ENCODE data around the gene VPS35L. TPM values are rescaled to one million over a fixed set of nuclear protein-coding genes. Genes with fewer than 3 reads are reported as not detected.

Gene VPS35L
- total and polyA plus RNA-seq, 2 of the 13 experiments (the other 11 are each of a cell fraction or from before 2014, with no cell fraction given): 1.4 to 1.6 TPM

GRCh38 chr16:19589106-19589505 lies 33.6 kb downstream of the VPS35L start:
- ChIA-PET POLR2A (interaction anchor here (2.1 kb wide), 1 partner anchor 34 kb away, joined by 4 read pairs; the partner anchor contains the start of gene VPS35L), CTCF (ENCODE audit: low intra/inter-chr PET ratio, low total read pairs) (no interaction called here)
- Histone ChIP-seq H3K9me3 (ENCODE audit: low read length) (no peaks in the 10 kb centered on the region), H3K4me1 (ENCODE audit: insufficient read depth, low read length) (no peaks in the 10 kb centered on the region), H3K27me3 (ENCODE audit: control insufficient read depth in 1 of 2, insufficient read depth in 2 of 2, low read length in 2 of 2) (no peaks in the 10 kb centered on the region), H2AFZ (ENCODE audit: low read length) (no peak overlapping the region), H3K4me3 (replicated peaks in 1 of 3; ENCODE audit: insufficient read depth in 1 of 3, low read depth in 2 of 3, low read length in 3 of 3) (no peak overlapping the region), H3K79me2 (ENCODE audit: insufficient read depth, low read length) (no peaks in the 10 kb centered on the region), H3K9ac (ENCODE audit: insufficient read depth, low read depth, low read length) (no peak overlapping the region), H4K20me1 (ENCODE audit: insufficient read depth, low read length) (no peaks in the 10 kb centered on the region), H3K27ac (ENCODE audit: extremely low read length, insufficient read depth, low read length) (no peak overlapping the region), H3K4me2 (ENCODE audit: low read depth, low read length) (no peak overlapping the region), H3K36me3 (replicated peaks in 1 of 2; ENCODE audit: control insufficient read depth in 1 of 2, insufficient read depth in 2 of 2, low read length in 2 of 2) (no peaks in the 10 kb centered on the region)
- intact Hi-C loops (cut with micrococcal nuclease; ENCODE audit: unreplicated experiment): no loop called here
- in situ Hi-C loops (cut with HindIII; ENCODE audit: extremely low pct_ligation_motif_present, low pct_unique_long_range_greater_than_20kb): loop anchor here (25.0 kb wide), 2 partner anchors 723 to 798 kb away; no protein-coding TSS in a partner anchor
- ATAC-seq (no peak), FAIRE-seq (no peak), DNase-seq (ENCODE audit: low spot score) (no peak)
- no TSS peak for BruUV-seq (replicated peaks)
- 67% methylated on average over 5 of the region's 5 CpGs for WGBS (ENCODE audit: low lambda C conversion rate)
- TF ChIP-seq FOXO4 (CRISPR knock-in tag; conservative IDR thresholded peaks at IDR 0.05) (no peak), KDM6A (CRISPR knock-in tag; IDR thresholded peaks at IDR 0.05; ENCODE audit: low read depth) (no peak), NKX3-1 (CRISPR knock-in tag; IDR thresholded peaks at IDR 0.05) (no peak), ZNF746 (CRISPR knock-in tag; IDR thresholded peaks at IDR 0.05) (no peak), ZNF382 (CRISPR knock-in tag; IDR thresholded peaks at IDR 0.05; ENCODE audit: borderline replicate concordance) (no peak), MYNN (CRISPR knock-in tag; IDR thresholded peaks at IDR 0.05; ENCODE audit: low read depth) (no peak), ZNF256 (CRISPR knock-in tag; conservative IDR thresholded peaks at IDR 0.05) (no peak), KAT7 (CRISPR knock-in tag; IDR thresholded peaks at IDR 0.05; ENCODE audit: borderline replicate concordance) (no peak), NFKBIZ (CRISPR knock-in tag; IDR thresholded peaks at IDR 0.05) (no peak), ZNF160 (CRISPR knock-in tag; IDR thresholded peaks at IDR 0.05) (no peak), ZNF33B (CRISPR knock-in tag; IDR thresholded peaks at IDR 0.05) (no peak), MIER2 (CRISPR knock-in tag; IDR thresholded peaks at IDR 0.05) (no peak), RBAK (CRISPR knock-in tag; IDR thresholded peaks at IDR 0.05) (no peak), BCL3 (CRISPR knock-in tag; IDR thresholded peaks at IDR 0.05) (no peak)

Data from HepG2 (cell line).